Measurements from ENCODE around the gene CCDC152. TPM values are rescaled to one million over a fixed set of nuclear protein-coding genes. Genes with fewer than 3 reads are reported as not detected.
"Not testable (repeated sequence)": the region's sequence is repeated elsewhere in the genome, so short reads cannot be mapped to it uniquely, and the experiment has no call there.

CCDC152 gene
- total RNA-seq, 1 donor from 2014 or later: 0.45 TPM

DNA sequence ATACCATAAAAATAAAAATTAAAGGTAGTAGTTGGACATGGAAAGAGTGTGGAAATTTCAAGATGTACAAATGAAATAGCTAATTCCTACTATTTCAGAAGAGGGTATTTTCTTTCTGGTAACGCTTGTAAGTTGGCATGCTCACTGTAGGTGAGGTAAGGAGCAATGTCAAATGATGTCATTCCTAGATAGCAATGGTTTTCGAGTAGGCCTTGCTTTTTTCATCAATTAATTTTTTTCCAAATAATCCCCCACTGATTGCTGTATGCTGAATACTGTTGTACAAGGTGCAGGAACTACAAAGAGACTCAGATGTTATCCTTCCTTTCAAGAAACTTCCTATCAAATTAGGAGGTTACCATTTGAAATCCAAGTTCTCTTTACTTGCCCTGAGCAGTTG is 56.0 kb downstream of the CCDC152 start:
- DNase-seq (ENCODE audit: low spot score): no peak

DNA sequence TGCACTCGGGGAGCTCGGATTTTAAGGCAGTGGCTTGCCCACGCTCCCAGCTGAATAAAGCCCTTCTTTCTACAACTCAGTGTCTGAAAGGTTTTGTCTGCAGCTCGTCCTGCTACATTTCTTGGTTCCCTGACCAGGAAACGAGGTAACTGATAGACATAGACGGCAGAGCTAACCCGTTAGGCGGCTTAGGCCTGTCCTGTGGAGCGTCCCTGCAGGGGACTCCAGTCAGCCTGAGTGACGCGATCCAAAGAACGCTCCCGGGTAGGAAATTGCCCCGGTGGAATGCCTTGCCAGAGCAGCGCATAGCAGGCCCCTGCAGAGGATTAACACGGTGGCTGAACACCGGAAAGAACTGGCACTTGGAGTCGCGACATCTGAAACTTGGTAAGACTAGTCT is 56.9 kb downstream of the CCDC152 start:
- no peak for DNase-seq (ENCODE audit: low spot score)

DNA sequence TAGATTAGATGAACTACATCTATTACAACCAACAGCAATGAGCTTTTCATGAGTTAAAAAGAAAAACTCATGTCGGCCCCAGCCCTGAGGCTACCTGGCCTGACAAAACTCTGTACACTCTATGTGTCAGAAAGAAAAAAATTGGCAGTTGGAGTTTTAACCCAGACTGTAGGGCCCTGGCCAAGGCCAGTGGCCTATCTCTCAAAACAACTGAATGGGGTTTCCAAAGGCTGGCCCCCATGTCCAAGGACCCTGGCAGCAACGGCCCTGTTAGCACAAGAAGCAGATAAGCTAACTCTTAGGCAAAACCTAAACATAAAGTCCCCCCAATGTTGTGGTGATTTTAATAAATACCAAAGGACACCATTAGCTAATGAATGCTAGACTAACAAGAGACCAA is 59.9 kb downstream of the CCDC152 start:
- DNase-seq (ENCODE audit: low spot score): not testable (repeated sequence)

DNA sequence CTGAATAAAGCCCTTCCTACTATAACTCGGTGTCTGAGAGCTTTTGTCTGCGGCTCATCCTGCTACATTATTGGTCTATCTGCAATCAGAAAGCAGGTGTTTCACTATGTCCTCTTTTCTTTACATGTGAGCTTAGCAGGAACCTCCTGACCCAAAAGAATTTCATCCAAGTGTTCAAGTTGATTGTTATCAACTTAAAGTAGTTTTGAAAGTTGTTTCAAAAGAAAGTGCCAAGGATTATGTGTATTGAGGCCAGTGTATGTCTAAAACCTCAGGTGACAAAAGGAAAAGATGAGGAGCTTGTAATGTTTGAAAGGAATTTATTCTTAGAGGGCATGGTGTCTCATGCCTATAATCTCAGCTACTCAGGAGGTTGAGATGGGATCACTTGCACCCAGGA is 63.1 kb downstream of the CCDC152 start:
- DNase-seq (ENCODE audit: low spot score): no peak

DNA sequence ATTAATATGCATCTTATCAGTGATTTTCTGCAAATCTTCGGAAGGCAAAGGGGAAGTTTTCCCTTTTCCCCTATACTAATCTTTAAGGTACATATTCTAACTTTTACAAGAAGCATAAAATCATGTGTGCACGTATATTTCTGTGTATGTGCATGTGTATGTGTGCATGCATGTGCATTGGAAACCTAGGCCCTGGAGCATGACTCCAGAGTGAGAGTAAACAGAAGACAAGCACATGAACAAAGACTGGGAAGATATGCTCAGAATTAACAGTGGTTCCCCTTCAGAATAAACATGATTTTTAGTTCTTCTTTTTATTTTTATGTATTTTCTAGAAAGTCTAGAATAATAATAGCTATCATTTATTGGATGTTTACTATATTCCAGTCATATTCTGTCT is 65.9 kb downstream of the CCDC152 start:
- DNase-seq (ENCODE audit: low spot score): no peak

DNA sequence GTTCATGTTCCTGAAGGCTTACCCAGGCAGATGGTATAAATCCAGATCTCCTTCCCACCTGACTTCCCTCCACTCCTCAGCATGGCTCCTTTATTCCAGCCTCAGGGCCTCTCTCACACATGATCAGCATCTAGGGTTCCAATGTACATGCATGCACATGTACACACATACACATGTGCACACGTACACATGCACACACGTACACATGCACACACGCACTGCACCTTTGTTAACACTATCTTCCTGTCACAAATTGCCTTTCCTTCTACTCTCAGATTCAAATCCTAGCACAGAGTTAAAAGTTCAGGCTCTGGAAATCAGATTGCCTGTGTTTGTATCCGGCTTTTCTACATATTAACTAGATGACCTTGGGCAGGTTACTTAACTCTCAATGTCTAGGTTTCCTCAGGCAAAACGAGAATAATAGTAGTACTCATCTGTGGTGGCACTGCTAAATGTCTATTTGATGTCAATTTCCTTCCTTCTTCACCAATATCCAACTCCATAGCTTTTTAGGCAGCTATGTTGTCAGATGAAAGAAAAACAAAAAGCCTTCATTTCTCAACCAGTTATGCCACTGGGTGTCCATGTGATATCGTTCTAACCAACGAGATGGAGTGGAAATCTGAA is 67.8 kb downstream of the CCDC152 start:
- no peak for DNase-seq (ENCODE audit: low spot score)

DNA sequence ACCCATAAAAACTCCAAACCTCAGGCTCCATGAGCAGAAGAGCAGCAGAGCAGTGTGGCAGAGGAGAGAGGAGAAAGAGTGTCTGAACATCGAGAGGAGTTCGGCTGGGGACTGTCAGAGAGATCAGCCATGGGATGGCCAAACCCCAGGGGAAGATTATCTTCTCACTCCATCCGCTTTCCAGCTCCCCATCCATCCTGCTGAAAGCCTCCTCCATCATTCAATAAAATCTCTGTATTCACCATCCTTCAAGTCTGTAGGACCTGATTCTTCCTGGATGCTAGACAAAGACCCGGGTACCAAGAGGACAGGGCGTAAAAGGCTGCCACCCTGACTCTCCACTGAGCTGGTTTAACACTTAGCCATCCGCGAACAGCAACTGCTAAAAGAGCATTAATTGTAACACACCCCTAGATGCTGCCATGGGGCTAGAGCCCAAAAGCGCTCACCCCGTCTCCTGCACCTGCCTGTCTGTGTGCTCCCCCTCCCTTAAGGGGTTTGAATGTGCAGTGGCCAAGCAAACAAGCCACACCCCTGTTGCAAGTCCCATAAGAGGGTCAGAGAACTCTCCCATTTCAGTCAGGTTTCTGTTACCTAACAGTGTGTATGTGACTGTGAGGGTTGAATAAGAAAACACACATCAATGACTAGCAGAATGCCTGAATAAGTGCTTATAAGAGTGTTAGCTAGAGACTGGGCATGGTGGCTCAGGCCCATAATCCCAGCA is 69.0 kb downstream of the CCDC152 start:
- DNase-seq (ENCODE audit: low spot score): no peak

DNA sequence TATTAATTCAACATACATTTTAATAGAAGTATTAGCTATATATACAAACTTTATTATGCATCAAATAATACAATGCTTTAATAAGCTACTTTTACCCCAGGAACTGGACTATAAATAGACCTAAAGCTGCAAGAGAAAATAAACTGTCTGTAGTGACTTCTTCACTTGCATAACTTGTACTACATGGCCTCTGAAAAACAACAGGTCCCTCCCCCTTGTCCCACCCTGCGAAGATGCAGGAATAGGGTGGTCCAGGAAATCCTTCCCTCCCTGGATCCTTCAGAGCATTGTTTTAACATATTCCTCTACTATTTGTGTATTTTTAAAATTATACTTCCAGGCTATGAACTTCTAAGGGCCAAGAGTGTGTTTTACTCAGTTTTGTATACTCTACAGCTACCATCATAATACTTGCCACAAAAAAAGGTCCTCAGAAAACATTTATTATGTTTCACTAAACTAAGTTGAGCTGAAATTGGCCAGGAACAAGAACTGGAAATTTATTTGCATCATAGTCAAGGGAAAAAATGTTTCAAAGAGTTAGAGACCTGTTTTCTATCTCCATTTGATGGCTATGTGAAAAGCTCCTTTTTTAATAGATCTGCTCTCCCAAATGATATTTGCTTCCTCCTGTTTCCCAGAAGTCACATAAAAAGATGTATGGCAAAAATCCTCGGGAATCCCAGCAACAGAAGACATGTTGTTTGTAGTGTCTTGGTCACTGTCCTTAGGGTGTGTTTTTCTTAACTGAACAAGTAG is 70.3 kb downstream of the CCDC152 start:
- no peak for DNase-seq (ENCODE audit: low spot score)

DNA sequence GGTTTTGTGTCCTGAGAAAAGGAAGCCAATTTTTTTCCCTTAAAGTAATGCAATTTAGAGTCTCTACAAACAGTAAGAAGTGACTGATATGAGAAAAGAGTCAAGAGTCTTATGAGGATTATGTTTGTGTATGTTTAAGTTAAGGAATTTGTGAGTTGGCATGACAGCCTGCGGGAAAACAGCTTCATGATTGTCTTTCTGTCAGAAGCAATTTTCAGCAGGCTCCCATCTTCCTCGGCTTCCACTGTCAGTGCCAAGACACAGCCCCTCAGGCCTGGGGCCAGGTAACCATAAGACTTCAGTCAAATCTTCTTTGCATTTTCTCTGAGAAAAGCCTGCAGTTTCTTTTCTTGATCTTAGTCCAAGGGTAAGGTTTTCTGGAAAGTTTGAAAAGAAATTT is 72.1 kb downstream of the CCDC152 start:
- DNase-seq (ENCODE audit: low spot score): no peak

DNA sequence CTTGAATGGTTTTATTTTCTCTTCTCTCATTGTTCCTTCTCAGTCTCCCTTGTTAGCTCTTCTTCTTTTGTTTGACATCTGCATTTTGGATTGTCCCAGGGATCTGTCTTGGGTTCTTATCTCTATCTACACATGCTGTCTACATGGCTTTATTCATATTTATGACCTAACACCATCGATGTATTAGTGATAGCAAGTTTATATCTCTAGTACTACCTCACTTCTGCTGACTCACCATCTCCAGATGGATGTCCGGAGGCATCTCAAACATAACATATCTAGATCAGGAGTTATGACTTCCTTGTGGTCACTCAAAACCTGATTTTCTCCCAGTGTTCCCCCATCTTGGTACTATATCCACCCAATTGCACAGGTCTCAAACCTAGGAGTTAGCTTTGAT is 74.3 kb downstream of the CCDC152 start:
- DNase-seq (ENCODE audit: low spot score): no peak

DNA sequence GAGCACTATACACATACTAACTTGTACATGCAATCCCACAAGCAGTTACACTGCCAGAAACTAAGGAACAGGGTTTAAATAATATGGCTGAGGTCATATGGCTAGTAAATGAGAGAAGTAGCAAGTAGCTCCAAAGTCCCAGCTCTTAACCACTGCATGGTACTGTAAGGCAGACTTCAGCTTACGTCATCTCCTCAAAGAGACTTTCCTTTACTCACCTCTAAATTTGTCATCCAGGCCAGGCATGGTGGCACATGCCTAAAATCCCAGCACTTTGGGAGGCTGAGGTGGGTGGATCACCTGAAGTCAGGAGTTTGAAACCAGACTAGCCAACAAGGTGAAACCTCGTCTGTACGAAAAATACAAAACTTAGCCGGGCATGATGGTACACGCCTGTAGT is 75.4 kb downstream of the CCDC152 start:
- DNase-seq (ENCODE audit: low spot score): no peak

DNA sequence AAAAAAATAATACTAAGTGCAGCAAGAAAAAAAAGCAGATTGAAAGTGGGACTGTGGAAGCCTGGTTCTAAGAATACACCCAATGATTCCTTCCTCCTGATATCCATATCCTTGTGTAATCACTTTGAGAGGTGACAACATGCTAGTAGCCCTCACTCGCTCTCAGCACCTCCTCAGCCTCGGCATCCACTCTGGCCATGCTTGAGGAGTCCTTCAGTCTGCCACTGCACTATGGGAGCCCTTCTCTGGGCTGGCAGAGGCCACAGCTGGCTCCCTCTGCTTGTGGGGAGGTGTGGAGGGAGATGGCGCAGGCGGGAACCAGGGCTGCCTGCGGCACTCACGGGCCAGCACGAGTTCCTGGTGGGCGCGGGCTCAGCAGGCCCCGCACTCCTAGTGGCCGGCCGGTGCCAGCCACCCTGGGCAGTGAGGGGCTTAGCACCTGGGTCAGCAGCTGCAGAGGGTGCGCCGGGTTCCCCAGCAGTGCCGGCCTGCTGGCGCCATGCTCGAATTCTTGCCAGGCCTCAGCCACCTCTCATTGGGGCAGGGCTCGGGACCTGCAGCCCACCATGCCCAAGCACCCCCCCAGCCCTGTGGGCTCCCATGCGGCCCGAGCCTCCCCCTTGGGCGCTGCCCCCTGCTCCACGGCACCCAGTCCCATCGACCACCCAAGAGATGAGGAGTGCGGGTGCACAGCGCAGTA is 79.6 kb downstream of the CCDC152 start:
- DNase-seq (ENCODE audit: low spot score): no peak

DNA sequence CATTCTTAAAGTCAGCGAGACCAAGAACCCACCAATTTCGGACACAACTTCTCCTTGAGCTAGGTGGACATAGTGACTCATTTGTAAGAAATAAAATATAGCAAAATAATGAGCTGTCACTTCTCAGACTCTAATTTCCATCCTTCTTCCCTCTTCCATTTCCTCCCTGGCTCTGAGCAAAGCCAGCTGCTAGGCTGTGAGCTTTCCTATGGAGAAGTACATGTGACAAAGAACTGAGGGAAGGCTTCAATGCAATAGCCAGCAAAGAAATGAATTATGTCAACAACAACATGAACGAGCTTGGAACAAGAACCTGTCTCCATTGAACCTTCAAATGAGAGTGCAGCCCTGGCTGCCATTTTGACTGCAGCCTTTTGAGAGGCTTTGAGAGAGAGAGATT is 81.0 kb downstream of the CCDC152 start:
- no peak for DNase-seq (ENCODE audit: low spot score)

DNA sequence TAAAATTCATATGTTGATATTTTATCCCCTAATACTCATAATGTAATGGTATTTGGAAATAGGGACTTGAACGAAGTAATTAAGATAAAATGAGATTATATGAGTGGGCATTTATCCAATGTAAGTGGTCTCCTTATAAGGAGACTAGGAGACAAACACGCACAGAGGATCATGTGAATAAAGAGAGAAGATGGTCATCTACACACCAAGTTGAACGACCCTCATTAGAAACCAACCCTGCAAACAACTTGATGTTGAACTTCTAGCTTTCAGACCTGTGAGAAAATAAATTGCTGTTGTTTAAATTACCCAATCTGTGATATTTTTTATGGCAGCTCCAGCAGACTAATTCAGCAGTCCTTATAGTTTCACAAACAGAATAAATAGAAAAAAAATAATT is 82.6 kb downstream of the CCDC152 start:
- DNase-seq (ENCODE audit: low spot score): no peak

DNA sequence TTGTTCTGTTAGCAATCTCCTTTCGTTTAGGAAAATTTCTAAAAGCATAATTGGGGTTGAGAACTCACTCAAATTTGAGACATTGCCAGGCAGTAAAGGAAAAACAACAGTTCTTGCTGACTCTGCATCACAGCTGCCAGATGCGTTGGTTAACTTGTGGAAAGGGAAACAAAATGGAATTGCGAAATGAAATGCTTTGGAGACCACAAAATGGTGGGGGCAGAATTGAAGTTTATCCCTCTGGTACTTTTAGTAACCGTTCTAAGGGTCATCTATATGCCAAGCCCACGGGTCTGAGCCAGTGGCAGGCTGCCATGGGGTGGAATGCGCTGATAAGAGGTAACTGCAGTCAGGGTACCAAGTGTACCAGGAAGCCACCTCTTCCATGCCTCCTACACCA is 83.7 kb downstream of the CCDC152 start:
- DNase-seq (ENCODE audit: low spot score): no peak

DNA sequence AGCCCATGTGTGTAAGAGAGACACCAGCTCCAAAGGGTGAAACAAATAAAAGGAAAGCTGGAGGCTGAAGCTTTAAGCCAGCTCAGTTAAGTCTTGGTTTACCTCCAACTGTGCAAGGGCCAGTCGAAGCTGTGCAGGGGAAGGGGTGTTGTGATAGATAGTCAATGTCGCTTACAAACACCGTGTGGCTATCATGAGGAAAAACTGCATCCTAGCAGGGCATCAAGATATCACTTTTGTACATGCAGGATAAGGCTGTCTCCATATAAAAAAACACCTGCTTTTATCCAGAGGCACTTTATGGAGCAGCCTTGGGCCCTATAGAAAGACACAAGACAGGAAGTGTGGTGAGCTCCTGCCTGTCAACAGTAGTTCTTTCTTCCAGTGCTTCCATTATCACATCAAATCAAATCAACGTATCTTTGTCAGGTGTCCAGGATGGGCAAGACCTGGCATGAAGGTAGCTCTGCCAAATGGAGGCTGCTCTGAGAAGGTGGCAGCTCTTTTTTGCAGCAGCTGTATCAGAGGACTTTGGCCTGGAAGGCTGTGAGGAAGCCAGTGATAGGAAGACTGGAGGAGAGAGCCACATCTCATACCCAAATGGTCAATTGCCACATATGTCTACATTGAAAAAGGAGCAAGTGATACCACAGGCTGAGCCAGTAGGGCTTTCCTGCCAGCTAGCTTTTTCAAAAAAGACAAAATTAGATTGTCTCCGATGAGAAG is 84.4 kb downstream of the CCDC152 start:
- DNase-seq (ENCODE audit: low spot score): no peak

DNA sequence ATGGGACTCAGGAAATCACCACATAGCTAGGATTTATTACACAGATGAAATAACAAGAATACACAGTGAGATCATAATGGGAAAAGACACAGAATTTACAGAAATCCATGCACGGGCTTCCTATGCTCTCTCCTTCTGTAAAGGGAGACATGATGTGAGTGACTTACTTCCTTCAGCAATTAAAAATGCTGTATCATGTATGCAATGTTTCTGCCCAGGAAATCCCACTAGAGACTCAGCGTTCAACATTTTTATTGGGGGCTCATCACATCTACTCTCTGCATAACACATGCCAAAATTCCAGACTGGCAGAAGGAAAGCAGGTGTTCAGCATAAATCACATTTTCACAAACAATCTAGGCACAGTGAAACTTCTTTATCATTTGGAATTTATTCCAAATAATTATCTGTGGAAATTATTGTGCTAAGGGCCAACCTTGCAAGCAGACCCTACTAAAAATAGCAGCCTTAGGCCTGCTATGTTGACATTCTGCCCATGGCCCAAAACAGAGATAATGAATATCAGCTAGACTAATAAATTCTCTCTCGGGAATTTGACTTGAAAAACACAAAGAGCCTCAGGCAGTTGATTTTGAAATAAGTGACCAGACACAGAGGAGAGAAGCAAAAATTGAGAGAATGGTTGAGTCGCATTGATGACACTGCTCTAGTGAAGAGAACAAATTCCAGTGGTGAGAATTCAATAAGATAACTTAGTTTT is 86.5 kb downstream of the CCDC152 start:
- no peak for DNase-seq (ENCODE audit: low spot score)

DNA sequence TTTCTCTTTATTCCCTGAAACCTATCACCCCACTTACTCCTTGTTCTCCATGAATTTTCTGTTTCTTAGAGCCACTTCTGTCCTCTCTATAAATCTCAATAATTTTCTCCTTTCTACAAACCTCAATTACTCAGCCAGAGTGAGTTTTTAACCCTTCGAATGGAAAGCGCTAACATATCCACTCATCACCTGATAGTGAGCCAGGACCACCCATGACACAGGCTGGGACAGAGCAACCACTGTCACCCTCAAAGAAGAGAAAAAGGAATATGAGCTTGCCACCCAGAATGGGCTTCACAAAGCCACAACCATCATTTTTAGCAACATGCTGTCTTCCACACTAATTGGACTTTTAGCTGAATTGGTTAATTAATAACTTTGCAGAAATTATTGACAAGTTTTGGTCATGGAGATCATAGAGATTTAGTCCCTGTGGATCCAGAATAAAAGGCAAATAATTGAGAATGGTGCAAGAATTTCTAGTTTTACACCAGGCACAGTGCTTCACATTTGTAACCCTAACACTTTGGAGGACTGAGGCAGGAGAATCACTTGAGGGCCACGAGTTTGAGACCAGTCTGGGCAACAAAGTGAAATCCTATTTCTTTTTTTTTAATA is 87.2 kb downstream of the CCDC152 start:
- no peak for DNase-seq (ENCODE audit: low spot score)

DNA sequence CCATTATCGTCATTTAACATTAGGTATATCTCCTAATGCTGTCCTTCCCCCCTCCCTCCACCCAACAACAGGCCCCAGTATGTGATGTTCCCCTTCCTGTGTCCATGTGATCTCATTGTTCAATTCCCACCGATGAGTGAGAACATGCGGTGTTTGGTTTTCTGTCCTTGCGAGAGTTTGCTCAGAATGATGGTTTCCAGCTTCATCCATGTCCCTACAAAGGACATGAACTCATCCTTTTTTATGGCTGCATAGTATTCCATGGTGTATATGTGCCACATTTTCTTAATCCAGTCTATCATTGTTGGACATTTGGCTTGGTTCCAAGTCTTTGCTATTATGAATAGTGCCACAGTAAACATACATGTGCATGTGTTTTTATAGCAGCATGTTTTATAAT is 87.8 kb downstream of the CCDC152 start:
- DNase-seq (ENCODE audit: low spot score): not testable (repeated sequence)

DNA sequence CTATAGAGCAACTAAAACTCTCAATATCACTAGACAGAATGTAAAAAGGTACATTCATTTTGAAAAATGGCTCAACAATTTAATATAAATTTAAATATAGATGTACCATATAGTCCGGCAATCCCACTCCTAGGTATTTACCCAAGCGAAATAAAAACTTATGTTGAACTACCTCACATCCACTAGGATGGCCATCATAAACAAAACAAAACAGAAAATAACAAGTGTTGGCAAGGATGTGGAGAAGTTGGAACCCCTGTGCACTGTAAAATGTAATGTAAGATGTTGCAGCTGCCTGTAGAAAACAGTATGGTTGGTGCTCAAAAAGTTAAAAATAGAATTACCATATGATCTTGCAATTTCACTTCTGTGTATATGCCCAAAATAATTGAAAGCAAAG is 91.9 kb downstream of the CCDC152 start:
- DNase-seq (ENCODE audit: low spot score): no peak

All from mesenteric fat pad (tissue), 1 donor.